Measurements from ENCODE around the gene LEMD3. TPM values are rescaled to one million over a fixed set of nuclear protein-coding genes. Genes with fewer than 3 reads are reported as not detected.

Gene LEMD3
- total RNA-seq, 4 donors from 2014 or later, result 38.3 to 57.3 (median 50.3) TPM

GRCh38 chr12:65123435-65124063 is 45.8 kb upstream of the LEMD3 start:
- Histone ChIP-seq H3K36me3 (no peaks in the 10 kb centered on the region), H3K27me3 (peaks cover 0 to 72% of the 10 kb centered on the region in 2 donors), H3K4me1 (peaks cover 0 to 17% (median 7%) of the 10 kb centered on the region in 4 donors), H3K4me3 (no peak overlapping the region), H3K27ac (no peak overlapping the region), H3K9me3 (no peaks in the 10 kb centered on the region)
- 10 to 13% methylated on average over 8 of the region's 8 CpGs for WGBS, 2 donors
- no peak for DNase-seq (ENCODE audit: low spot score in 2 of 2)
- peak; percentile 30 to 59 (median 44) for TF ChIP-seq CTCF (IDR thresholded peaks at IDR 0.05)
- no peak for TF ChIP-seq POLR2A (IDR thresholded peaks at IDR 0.05)

- H3K4me3 ChIP-seq, result no peak overlapping the region
- H3K27me3 ChIP-seq, result peaks cover 0 to 56% of the 10 kb centered on the region in 2 donors
- H3K9me3 ChIP-seq, result no peaks in the 10 kb centered on the region
- WGBS, 2 donors, result 42 to 51% methylated on average over 1 of the region's 1 CpG
- TF ChIP-seq POLR2A (IDR thresholded peaks at IDR 0.05) (no peak), CTCF (IDR thresholded peaks at IDR 0.05) (no peak), EP300 (IDR thresholded peaks at IDR 0.05) (no peak)
- H3K27ac ChIP-seq, result no peak overlapping the region
- H3K4me1 ChIP-seq, result peaks cover 0 to 17% (median 7%) of the 10 kb centered on the region in 4 donors
- DNase-seq (ENCODE audit: low spot score in 2 of 2), result no peak
- no peaks in the 10 kb centered on the region for H3K36me3 ChIP-seq
Observed at GRCh38 chr12:65125247-65125646, 44.1 kb upstream of the LEMD3 start.

- Histone ChIP-seq H3K27me3 (peaks cover 0 to 49% of the 10 kb centered on the region in 2 donors), H3K4me3 (no peak overlapping the region), H3K9me3 (no peaks in the 10 kb centered on the region), H3K27ac (no peak overlapping the region), H3K36me3 (no peaks in the 10 kb centered on the region), H3K4me1 (peaks cover 0 to 13% (median 5%) of the 10 kb centered on the region in 4 donors)
- TF ChIP-seq POLR2A (IDR thresholded peaks at IDR 0.05), result no peak
- TF ChIP-seq EP300 (IDR thresholded peaks at IDR 0.05), result no peak
- TF ChIP-seq CTCF (IDR thresholded peaks at IDR 0.05), result no peak
- WGBS, 2 donors, result 65 to 89% methylated on average over 2 of the region's 2 CpGs
- DNase-seq (ENCODE audit: low spot score in 2 of 2), result no peak
Observed at GRCh38 chr12:65125975-65126374, 43.4 kb upstream of the LEMD3 start.

GRCh38 chr12:65126482-65126881 is 42.9 kb upstream of the LEMD3 start:
- Histone ChIP-seq H3K27ac (no peak overlapping the region), H3K4me3 (no peak overlapping the region), H3K4me1 (peaks cover 0 to 8% (median under 1%) of the 10 kb centered on the region in 4 donors), H3K9me3 (no peaks in the 10 kb centered on the region), H3K27me3 (peaks cover 0 to 44% of the 10 kb centered on the region in 2 donors), H3K36me3 (no peaks in the 10 kb centered on the region)
- DNase-seq (ENCODE audit: low spot score in 2 of 2), result no peak
- WGBS, 2 donors, result 68 to 77% methylated on average over 5 of the region's 5 CpGs
- TF ChIP-seq EP300 (IDR thresholded peaks at IDR 0.05) (no peak), CTCF (IDR thresholded peaks at IDR 0.05) (no peak), POLR2A (IDR thresholded peaks at IDR 0.05) (no peak)

GRCh38 chr12:65133879-65134278 is 35.5 kb upstream of the LEMD3 start:
- no peak for DNase-seq (ENCODE audit: low spot score in 2 of 2)
- Histone ChIP-seq H3K9me3 (peaks cover 0 to 10% (median 0%) of the 10 kb centered on the region in 4 donors), H3K4me1 (no peaks in the 10 kb centered on the region), H3K27me3 (no peaks in the 10 kb centered on the region), H3K4me3 (no peak overlapping the region), H3K36me3 (no peaks in the 10 kb centered on the region), H3K27ac (no peak overlapping the region)
- TF ChIP-seq EP300 (IDR thresholded peaks at IDR 0.05), result no peak
- no peak for TF ChIP-seq CTCF (IDR thresholded peaks at IDR 0.05)
- no peak for TF ChIP-seq POLR2A (IDR thresholded peaks at IDR 0.05)

All from tibial nerve (tissue), 4 donors.